Ishikawa (cell line): Measurements from ENCODE around the gene GLCCI1.
A peak's percentile ranks its signal among the peaks of the same experiment; 100 is the strongest.

ENCODE experiments used
- CEBPB ChIP-seq: IDR thresholded peaks from 2 replicates; pipeline ENCODE4 v1.6.1; 2012
- CREB1 ChIP-seq: IDR thresholded peaks from 2 replicates; pipeline ENCODE4 v1.6.1; 2012; ENCODE audit warnings: low read depth
- EGR1 ChIP-seq: IDR thresholded peaks from 2 replicates; pipeline ENCODE4 v1.6.1; 2012
- EP300 ChIP-seq: IDR thresholded peaks from 2 replicates; pipeline ENCODE4 v1.6.1; 2012; ENCODE audit warnings: borderline replicate concordance
- FOXM1 ChIP-seq: IDR thresholded peaks from 2 replicates; pipeline ENCODE4 v1.6.1; 2012; ENCODE audit warnings: low read depth, borderline replicate concordance
- NFIC ChIP-seq: IDR thresholded peaks from 2 replicates; pipeline ENCODE4 v1.6.1; 2012
- RAD21 ChIP-seq: IDR thresholded peaks from 2 replicates; pipeline ENCODE4 v1.6.1; 2012; ENCODE audit warnings: low read depth
- TAF1 ChIP-seq: IDR thresholded peaks from 2 replicates; pipeline ENCODE4 v1.6.1; 2012; ENCODE audit warnings: low read depth, mild to moderate bottlenecking
- TCF12 ChIP-seq: IDR thresholded peaks from 2 replicates; pipeline ENCODE4 v1.6.1; 2012; ENCODE audit warnings: low read depth
- TEAD4 ChIP-seq: IDR thresholded peaks from 2 replicates; pipeline ENCODE4 v1.6.1; 2012
- YY1 ChIP-seq: IDR thresholded peaks from 2 replicates; pipeline ENCODE4 v1.6.1; 2012; ENCODE audit warnings: low read depth
- ZBTB7A ChIP-seq: IDR thresholded peaks from 2 replicates; pipeline ENCODE4 v1.6.1; 2012; ENCODE audit warnings: low read depth
- TF ChIP-seq, protein P1 (sequence below): IDR thresholded peaks from 2 replicates; pipeline ENCODE4 v1.6.1; 2012
- TF ChIP-seq, protein P2 (sequence below): IDR thresholded peaks from 2 replicates; pipeline ENCODE4 v1.6.1; 2012; ENCODE audit warnings: low read depth, mild to moderate bottlenecking

DNA sequence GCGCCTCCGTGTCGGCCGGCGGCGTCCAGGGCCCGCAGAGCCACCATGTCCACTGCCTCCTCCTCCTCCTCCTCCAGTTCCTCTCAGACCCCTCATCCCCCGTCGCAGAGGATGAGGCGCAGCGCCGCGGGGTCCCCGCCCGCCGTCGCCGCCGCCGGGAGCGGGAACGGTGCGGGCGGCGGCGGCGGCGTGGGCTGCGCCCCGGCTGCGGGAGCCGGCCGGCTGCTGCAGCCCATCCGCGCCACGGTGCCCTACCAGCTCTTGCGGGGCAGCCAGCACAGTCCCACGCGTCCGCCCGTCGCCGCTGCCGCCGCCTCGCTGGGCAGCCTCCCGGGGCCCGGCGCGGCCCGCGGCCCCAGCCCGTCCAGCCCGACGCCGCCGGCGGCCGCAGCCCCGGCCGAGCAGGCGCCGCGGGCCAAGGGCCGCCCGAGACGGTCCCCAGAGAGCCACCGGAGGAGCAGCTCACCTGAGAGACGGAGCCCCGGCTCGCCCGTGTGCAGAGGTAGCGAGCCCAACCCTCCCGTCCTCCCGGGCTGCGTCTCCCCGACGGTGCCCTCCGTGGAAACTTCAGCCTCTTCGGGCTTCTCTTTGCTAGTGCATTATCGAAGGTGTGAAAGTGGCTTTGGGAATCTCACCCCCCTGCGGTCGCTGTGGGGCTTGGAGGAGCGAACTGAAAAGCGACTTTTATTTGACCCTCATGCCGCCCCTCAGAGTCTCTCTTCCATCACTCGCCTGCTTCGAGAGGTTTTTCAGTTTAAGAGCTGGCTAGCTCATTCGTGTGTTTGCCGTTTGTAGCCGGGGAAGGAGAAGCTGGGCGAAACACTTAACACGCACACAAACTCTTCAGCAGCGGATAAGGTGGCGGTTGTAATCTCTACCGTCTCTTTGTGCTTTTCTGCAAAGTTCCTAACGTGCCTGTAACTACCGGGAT lies 975 bp downstream of the GLCCI1 start:
- TF ChIP-seq RAD21, result no peak
- TF ChIP-seq CREB1, result no peak
- TF ChIP-seq CEBPB, result no peak
- no peak for TF ChIP-seq YY1
- TF ChIP-seq, protein P1, sequence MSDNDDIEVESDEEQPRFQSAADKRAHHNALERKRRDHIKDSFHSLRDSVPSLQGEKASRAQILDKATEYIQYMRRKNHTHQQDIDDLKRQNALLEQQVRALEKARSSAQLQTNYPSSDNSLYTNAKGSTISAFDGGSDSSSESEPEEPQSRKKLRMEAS, result 0 out of 2 replicates have a peak, but pooled peaks have one; percentile 24
- TF ChIP-seq TAF1, result no peak
- TF ChIP-seq TCF12, result no peak
- no peak; the same call in 1 of the 2 replicates for TF ChIP-seq ZBTB7A
- TF ChIP-seq EP300, result no peak
- TF ChIP-seq, protein P2, sequence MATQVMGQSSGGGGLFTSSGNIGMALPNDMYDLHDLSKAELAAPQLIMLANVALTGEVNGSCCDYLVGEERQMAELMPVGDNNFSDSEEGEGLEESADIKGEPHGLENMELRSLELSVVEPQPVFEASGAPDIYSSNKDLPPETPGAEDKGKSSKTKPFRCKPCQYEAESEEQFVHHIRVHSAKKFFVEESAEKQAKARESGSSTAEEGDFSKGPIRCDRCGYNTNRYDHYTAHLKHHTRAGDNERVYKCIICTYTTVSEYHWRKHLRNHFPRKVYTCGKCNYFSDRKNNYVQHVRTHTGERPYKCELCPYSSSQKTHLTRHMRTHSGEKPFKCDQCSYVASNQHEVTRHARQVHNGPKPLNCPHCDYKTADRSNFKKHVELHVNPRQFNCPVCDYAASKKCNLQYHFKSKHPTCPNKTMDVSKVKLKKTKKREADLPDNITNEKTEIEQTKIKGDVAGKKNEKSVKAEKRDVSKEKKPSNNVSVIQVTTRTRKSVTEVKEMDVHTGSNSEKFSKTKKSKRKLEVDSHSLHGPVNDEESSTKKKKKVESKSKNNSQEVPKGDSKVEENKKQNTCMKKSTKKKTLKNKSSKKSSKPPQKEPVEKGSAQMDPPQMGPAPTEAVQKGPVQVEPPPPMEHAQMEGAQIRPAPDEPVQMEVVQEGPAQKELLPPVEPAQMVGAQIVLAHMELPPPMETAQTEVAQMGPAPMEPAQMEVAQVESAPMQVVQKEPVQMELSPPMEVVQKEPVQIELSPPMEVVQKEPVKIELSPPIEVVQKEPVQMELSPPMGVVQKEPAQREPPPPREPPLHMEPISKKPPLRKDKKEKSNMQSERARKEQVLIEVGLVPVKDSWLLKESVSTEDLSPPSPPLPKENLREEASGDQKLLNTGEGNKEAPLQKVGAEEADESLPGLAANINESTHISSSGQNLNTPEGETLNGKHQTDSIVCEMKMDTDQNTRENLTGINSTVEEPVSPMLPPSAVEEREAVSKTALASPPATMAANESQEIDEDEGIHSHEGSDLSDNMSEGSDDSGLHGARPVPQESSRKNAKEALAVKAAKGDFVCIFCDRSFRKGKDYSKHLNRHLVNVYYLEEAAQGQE, result no peak
- no peak for TF ChIP-seq TEAD4
- TF ChIP-seq FOXM1, result no peak
- no peak for TF ChIP-seq EGR1
- no peak for TF ChIP-seq NFIC
